Activated effector memory CD4-positive, alpha-beta T cell treated with anti-CD3 and anti-CD28 coated beads, Interleukin-2, amount 50 U/mL, for 16 hours (primary cell): Measurements from ENCODE around the gene RUNX1.
"Not testable (repeated sequence)": the region's sequence is repeated elsewhere in the genome, so short reads cannot be mapped to it uniquely, and the experiment has no call there.

Experiments used
- DNase-seq: peaks from one replicate; pipeline ENCODE4 v3.0.0-alpha.2; 2020

RUNX1 gene

GRCh38 chr21:34966881-34967280 lies 82.2 kb downstream of the RUNX1 start:
- not testable (repeated sequence) for DNase-seq

GRCh38 chr21:34965200-34966174 lies 83.6 kb downstream of the RUNX1 start:
- no peak for DNase-seq

GRCh38 chr21:34962586-34963222 lies 86.4 kb downstream of the RUNX1 start:
- no peak for DNase-seq

- DNase-seq = no peak
Observed at GRCh38 chr21:34962136-34962535, 87.0 kb downstream of the RUNX1 start.

- DNase-seq = no peak
Observed at GRCh38 chr21:34960687-34961086, 88.4 kb downstream of the RUNX1 start.

- no peak for DNase-seq
Observed at GRCh38 chr21:34959607-34960006, 89.5 kb downstream of the RUNX1 start.

- DNase-seq = no peak
Observed at GRCh38 chr21:34958040-34958439, 91.1 kb downstream of the RUNX1 start.

- DNase-seq = no peak
Observed at GRCh38 chr21:34956416-34957316, 92.4 kb downstream of the RUNX1 start.

- DNase-seq = no peak
Observed at GRCh38 chr21:34953950-34954349, 95.2 kb downstream of the RUNX1 start.

GRCh38 chr21:34952701-34953100 lies 96.4 kb downstream of the RUNX1 start:
- DNase-seq = no peak

- not testable (repeated sequence) for DNase-seq
Observed at GRCh38 chr21:34951868-34952267, 97.2 kb downstream of the RUNX1 start.

GRCh38 chr21:34950980-34951379 lies 98.1 kb downstream of the RUNX1 start:
- no peak for DNase-seq

GRCh38 chr21:34949499-34949898 lies 99.6 kb downstream of the RUNX1 start:
- DNase-seq = no peak

GRCh38 chr21:34949030-34949429 lies 100.1 kb downstream of the RUNX1 start:
- DNase-seq = no peak

GRCh38 chr21:34948157-34948556 lies 100.9 kb downstream of the RUNX1 start:
- DNase-seq = no peak

- no peak for DNase-seq
Observed at GRCh38 chr21:34946916-34947534, 102.1 kb downstream of the RUNX1 start.

- no peak for DNase-seq
Observed at GRCh38 chr21:34946385-34946840, 102.7 kb downstream of the RUNX1 start.

- no peak for DNase-seq
Observed at GRCh38 chr21:34945288-34945687, 103.8 kb downstream of the RUNX1 start.

- no peak for DNase-seq
Observed at GRCh38 chr21:34944015-34944755, 104.9 kb downstream of the RUNX1 start.

- DNase-seq = no peak
Observed at GRCh38 chr21:34942911-34943310, 106.2 kb downstream of the RUNX1 start.

GRCh38 chr21:34941162-34941561 lies 107.9 kb downstream of the RUNX1 start:
- DNase-seq = no peak
